Naive B cell (primary cell): Measurements from ENCODE around the gene TMUB2. TPM values are rescaled to one million over a fixed set of nuclear protein-coding genes. Genes with fewer than 3 reads are reported as not detected.
A peak's percentile ranks its signal among the peaks of the same experiment; 100 is the strongest.

Experiments
- ATAC-seq, 2 donors: fragments of 150-1000 bp; cut with Tn5 transposase; 2 replicates each; pipeline ENCODE4 v1.10.0; 2021; ENCODE audit warnings: low read depth in 2 of 2, mild to moderate bottlenecking in 2 of 2, moderate library complexity in 2 of 2
- DNase-seq: peaks from one replicate; pipeline ENCODE4 v3.0.0; 2022
- H3K27ac Mint-ChIP-seq, 6 donors: one replicate each; pipeline ENCODE4 v1.8.0; 2020 to 2022; ENCODE audit warnings: mild to moderate bottlenecking in 6 of 6, mixed read lengths in 6 of 6, moderate library complexity in 5 of 6, inconsistent platforms in 2 of 6
- H3K27me3 Mint-ChIP-seq, 3 donors: one replicate each; pipeline ENCODE4 v1.8.0; 2021 to 2022; ENCODE audit warnings: mixed read lengths in 3 of 3, mild to moderate bottlenecking in 1 of 3
- H3K36me3 Mint-ChIP-seq, 2 donors: one replicate each; pipeline ENCODE4 v1.8.0; 2020 to 2022; ENCODE audit warnings: mixed read lengths in 2 of 2, inconsistent platforms in 1 of 2, mild to moderate bottlenecking in 1 of 2
- H3K4me1 Mint-ChIP-seq, 3 donors: one replicate each; pipeline ENCODE4 v1.8.0; 2020 to 2022; ENCODE audit warnings: mixed read lengths in 3 of 3, inconsistent platforms in 1 of 3, mild to moderate bottlenecking in 1 of 3, moderate library complexity in 1 of 3
- H3K4me3 Mint-ChIP-seq, 8 donors: one replicate each; pipeline ENCODE4 v1.8.0; 2020 to 2022; ENCODE audit warnings: mild to moderate bottlenecking in 8 of 8, mixed read lengths in 8 of 8, moderate library complexity in 8 of 8, inconsistent platforms in 2 of 8
- H3K9me3 Mint-ChIP-seq, 7 donors: one replicate each; pipeline ENCODE4 v1.8.0; 2020 to 2022; ENCODE audit warnings: mixed read lengths in 7 of 7, mild to moderate bottlenecking in 5 of 7, inconsistent platforms in 2 of 7, moderate library complexity in 1 of 7
- polyA plus RNA-seq, 6 donors: library from polyadenylated mRNA; unstranded; fragments of 300-500 nt; fragmentation: Illumina TruSeq; gene quantifications; one replicate each; pipeline ENCODE4 v1.2.3, GENCODE V29; 2021; ENCODE audit warnings: low read depth in 6 of 6

TMUB2 gene
- polyA plus RNA-seq, 6 donors from 2014 or later = 39.7 to 69.9 (median 44.8) TPM

DNA sequence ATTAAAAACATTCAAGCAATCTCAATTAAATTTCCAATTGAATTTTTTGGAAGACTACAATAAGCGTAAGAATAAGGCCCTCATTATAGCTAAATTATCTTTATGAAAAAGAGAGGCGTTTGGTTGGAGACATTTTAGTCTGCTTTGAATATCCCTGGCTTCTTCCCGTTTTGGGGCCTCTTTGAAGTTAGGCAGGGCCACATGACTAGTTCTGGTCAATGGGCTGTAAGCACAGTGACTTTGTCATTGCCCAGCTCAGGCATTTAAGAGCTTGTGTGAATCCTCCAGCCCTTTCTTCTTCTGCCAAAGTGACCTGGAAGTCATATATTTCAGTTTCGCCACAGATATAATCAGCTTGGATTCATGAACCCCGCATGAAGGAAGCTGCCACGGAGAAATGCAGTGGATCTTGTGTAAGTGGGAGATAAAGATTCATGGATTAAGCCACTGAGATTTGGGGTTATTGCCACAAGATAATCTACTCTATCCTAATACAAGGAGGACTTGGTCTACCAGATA is 54.4 kb downstream of the TMUB2 start:
- no peak overlapping the region for H3K4me3 Mint-ChIP-seq
- ATAC-seq = no peak
- peak overlapping the region in 2 of 6 donors; percentile 61 to 66 for H3K27ac Mint-ChIP-seq

More for the DNA sequence above, 54.4 kb downstream of the TMUB2 start:
- Mint-ChIP-seq H3K36me3 (no peaks in the 10 kb centered on the region), H3K9me3 (peaks cover 0 to 7% (median 0%) of the 10 kb centered on the region in 7 donors), H3K4me1 (peaks cover 12 to 43% (median 12%) of the 10 kb centered on the region in 3 donors), H3K27me3 (peaks cover 0 to 8% (median 0%) of the 10 kb centered on the region in 3 donors)
- DNase-seq = no peak

Other genes with a start within 250 kb of the TMUB2 start
- gene PPY, start 244.5 kb upstream of the TMUB2 start, polyA plus RNA-seq = not detected
- not detected for gene PYY, start 233.0 kb upstream of the TMUB2 start, polyA plus RNA-seq
- gene NAGS, start 182.3 kb upstream of the TMUB2 start, polyA plus RNA-seq = 1 to 10 TPM in 2 of 6 donors, under 1 TPM in 3, not detected in 1; 0.57 to 1.8 (median 0.90) TPM
- gene TMEM101, start 172.0 kb upstream of the TMUB2 start, polyA plus RNA-seq = 10 to 100 TPM; 25.7 to 34.2 (median 28.9) TPM
- gene LSM12, start 120.3 kb upstream of the TMUB2 start, polyA plus RNA-seq = 10 to 100 TPM; 48.1 to 99.0 (median 80.5) TPM
- 10 to 100 TPM; 19.2 to 28.0 (median 24.6) TPM for gene G6PC3, start 116.2 kb upstream of the TMUB2 start, polyA plus RNA-seq
- gene HDAC5, start 63.3 kb upstream of the TMUB2 start, polyA plus RNA-seq = 10 to 100 TPM; 27.5 to 79.5 (median 41.2) TPM
- 1 to 10 TPM in 3 of 6 donors, under 1 TPM in 2, not detected in 1; 0.63 to 1.4 (median 1.2) TPM for gene HROB, start 45.0 kb upstream of the TMUB2 start, polyA plus RNA-seq
- under 1 TPM in 4 of 6 donors, not detected in 2; 0.19 to 0.43 (median 0.31) TPM for gene ASB16, start 16.3 kb upstream of the TMUB2 start, polyA plus RNA-seq
- gene ATXN7L3, start 12.9 kb downstream of the TMUB2 start, polyA plus RNA-seq = 10 to 100 TPM in 3 of 6 donors, 1 to 10 TPM in 3; 6.6 to 14.4 (median 9.4) TPM
- gene UBTF, start 32.7 kb downstream of the TMUB2 start, polyA plus RNA-seq = 10 to 100 TPM; 20.2 to 77.3 (median 43.0) TPM
- gene SLC4A1, start 81.2 kb downstream of the TMUB2 start, polyA plus RNA-seq = under 1 TPM in 3 of 6 donors, not detected in 3; 0.07 to 0.20 (median 0.12) TPM
- gene RUNDC3A, start 121.6 kb downstream of the TMUB2 start, polyA plus RNA-seq = under 1 TPM in 2 of 6 donors, not detected in 4; 0.13 to 0.16 TPM
- gene SLC25A39, start 137.9 kb downstream of the TMUB2 start, polyA plus RNA-seq = 100 to 1,000 TPM in 3 of 6 donors, 10 to 100 TPM in 3; 87.3 to 143 (median 103) TPM
- gene GRN, start 158.3 kb downstream of the TMUB2 start, polyA plus RNA-seq = 100 to 1,000 TPM; 102 to 198 (median 110) TPM
- gene FAM171A2, start 176.9 kb downstream of the TMUB2 start, polyA plus RNA-seq = under 1 TPM in 2 of 6 donors, not detected in 4; 0.21 to 0.29 TPM
- 1 to 10 TPM in 5 of 6 donors, under 1 TPM in 1; 0.70 to 7.1 (median 5.1) TPM for gene ITGA2B, start 202.7 kb downstream of the TMUB2 start, polyA plus RNA-seq